Prostate gland (tissue), 2 donors: ENCODE results near the gene CDK5RAP2. TPM values are rescaled to one million over a fixed set of nuclear protein-coding genes. Genes with fewer than 3 reads are reported as not detected.

Source experiments
- DNase-seq: peaks from one replicate; pipeline ENCODE4 v3.0.0-alpha.2; 2019; ENCODE audit warnings: low spot score
- H3K27ac ChIP-seq, 2 donors: fragments of 200-600 bp; sonication (generic); 2 replicates each; pipeline ENCODE4 v1.5.1; 2017 to 2019
- H3K27me3 ChIP-seq: fragments of 200-600 bp; sonication (generic); replicated peaks from 2 replicates; pipeline ENCODE4 v1.5.1; 2019; ENCODE audit not compliant: insufficient read depth
- H3K36me3 ChIP-seq, 2 donors: fragments of 200-600 bp; sonication (generic); 1 replicate in 1 of 2; 2 replicates in 1 of 2; pipeline versions ENCODE4 v1.5.1 to v1.8.1; 2017 to 2019
- H3K4me1 ChIP-seq: fragments of 200-600 bp; sonication (generic); replicated peaks from 2 replicates; pipeline ENCODE4 v1.5.1; 2019
- H3K4me3 ChIP-seq, 2 donors: fragments of 200-600 bp; sonication (generic); 2 replicates each; pipeline ENCODE4 v1.5.1; 2017 to 2019
- H3K9me3 ChIP-seq: fragments of 200-600 bp; sonication (generic); 2 replicates; pipeline ENCODE4 v1.5.1; 2017
- POLR2A ChIP-seq: fragments of 450-650 bp; IDR thresholded peaks from one replicate; pipeline ENCODE4 v1.6.1; 2016; ENCODE audit warnings: antibody characterized with exemption, mild to moderate bottlenecking
- POLR2AphosphoS5 ChIP-seq: sonication (generic); formaldehyde crosslinking; IDR thresholded peaks from one replicate; pipeline ENCODE4 v1.6.1; 2017; ENCODE audit warnings: antibody characterized with exemption
- WGBS: methylation state at CpG from one replicate; pipeline ENCODE4 v1.1.5; 2018; 5-methylcytosine and 5-hydroxymethylcytosine counted together
- intact Hi-C: fragments of 100-400 bp; cut with DNase I; formaldehyde crosslinking; loops from one replicate; pipeline ENCODE4 v1.14.2; 2022
- total RNA-seq, 2 donors: library from RNA; depleted of rRNA; stranded (reverse); fragments of >200 nt; gene quantifications; one replicate each; pipeline ENCODE4 v1.1.0, GENCODE V29; 2016
- TF ChIP-seq, protein P1 (sequence below), 4 experiments: fragments of 200-600 bp in 2 of 4; fragments of 450-650 bp in 2 of 4; sonication (generic) in 2 of 4; IDR thresholded peaks; 1 replicate in 3 of 4; 2 replicates in 1 of 4; pipeline ENCODE4 v1.5.1; 2016 to 2019; ENCODE audit warnings: antibody characterized with exemption in 4 of 4, mild to moderate bottlenecking in 2 of 4, moderate library complexity in 2 of 4

CDK5RAP2 gene
- total RNA-seq, 2 donors from 2014 or later = 48.6 to 54.1 TPM

DNA sequence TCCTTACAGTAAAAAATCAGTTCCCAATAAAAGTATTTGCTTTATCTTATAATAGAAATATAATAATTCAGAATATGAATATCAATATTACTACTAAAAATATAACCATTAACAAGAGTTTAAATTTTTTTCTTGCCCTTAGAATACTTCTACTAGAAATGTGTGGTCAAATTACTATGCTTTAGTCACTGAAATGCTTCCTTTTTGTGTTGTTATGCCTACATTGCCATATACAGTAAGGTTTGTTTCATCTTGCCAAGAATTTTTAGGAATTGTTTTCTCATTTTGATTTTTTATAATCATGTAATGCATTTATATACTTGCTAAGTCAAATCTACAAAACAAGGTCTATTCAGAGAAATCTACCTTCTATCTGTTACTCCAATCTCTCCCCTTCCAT is 181.7 kb downstream of the CDK5RAP2 start:
- Histone ChIP-seq H3K27me3 (no peaks in the 10 kb centered on the region), H3K4me1 (no peaks in the 10 kb centered on the region), H3K9me3 (no peaks in the 10 kb centered on the region), H3K4me3 (no peak overlapping the region), H3K27ac (no peak overlapping the region), H3K36me3 (peaks cover 4 to 6% of the 10 kb centered on the region in 2 donors)
- no peak for DNase-seq
- TF ChIP-seq POLR2A (no peak), POLR2AphosphoS5 (no peak)
- TF ChIP-seq, protein P1, sequence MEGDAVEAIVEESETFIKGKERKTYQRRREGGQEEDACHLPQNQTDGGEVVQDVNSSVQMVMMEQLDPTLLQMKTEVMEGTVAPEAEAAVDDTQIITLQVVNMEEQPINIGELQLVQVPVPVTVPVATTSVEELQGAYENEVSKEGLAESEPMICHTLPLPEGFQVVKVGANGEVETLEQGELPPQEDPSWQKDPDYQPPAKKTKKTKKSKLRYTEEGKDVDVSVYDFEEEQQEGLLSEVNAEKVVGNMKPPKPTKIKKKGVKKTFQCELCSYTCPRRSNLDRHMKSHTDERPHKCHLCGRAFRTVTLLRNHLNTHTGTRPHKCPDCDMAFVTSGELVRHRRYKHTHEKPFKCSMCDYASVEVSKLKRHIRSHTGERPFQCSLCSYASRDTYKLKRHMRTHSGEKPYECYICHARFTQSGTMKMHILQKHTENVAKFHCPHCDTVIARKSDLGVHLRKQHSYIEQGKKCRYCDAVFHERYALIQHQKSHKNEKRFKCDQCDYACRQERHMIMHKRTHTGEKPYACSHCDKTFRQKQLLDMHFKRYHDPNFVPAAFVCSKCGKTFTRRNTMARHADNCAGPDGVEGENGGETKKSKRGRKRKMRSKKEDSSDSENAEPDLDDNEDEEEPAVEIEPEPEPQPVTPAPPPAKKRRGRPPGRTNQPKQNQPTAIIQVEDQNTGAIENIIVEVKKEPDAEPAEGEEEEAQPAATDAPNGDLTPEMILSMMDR (IDR thresholded peaks at IDR 0.05) = no peak
- intact Hi-C loops = no loop called here

DNA sequence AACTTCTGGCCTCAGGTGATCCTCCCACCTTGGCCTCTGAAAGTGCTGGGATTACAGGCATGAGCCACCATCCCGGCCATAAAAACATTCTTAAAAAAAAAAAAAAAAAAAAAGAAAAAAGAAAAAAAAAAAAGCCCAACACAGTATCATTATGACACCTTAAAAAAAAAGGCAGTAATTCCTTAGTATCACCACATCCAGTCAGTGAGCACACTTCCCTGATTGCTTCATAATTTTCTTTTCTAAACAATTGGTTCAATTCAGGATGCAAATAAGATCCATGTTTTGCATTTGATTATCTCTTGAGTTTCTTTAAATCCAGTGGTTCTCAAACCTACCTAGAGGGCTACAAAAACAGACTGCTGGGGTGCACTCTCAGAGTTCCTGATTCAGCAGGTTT is 182.5 kb downstream of the CDK5RAP2 start:
- no peak for TF ChIP-seq POLR2AphosphoS5
- no peak for TF ChIP-seq POLR2A
- TF ChIP-seq, protein P1 (IDR thresholded peaks at IDR 0.05) = no peak
- no peak for DNase-seq
- no peaks in the 10 kb centered on the region for H3K4me1 ChIP-seq
- intact Hi-C loops = no loop called here
- no peaks in the 10 kb centered on the region for H3K27me3 ChIP-seq
- H3K27ac ChIP-seq = no peak overlapping the region
- peaks cover 2 to 8% of the 10 kb centered on the region in 2 donors for H3K36me3 ChIP-seq
- WGBS = 84% methylated on average over 1 of the region's 1 CpG
- no peak overlapping the region for H3K4me3 ChIP-seq
- H3K9me3 ChIP-seq = no peaks in the 10 kb centered on the region

DNA sequence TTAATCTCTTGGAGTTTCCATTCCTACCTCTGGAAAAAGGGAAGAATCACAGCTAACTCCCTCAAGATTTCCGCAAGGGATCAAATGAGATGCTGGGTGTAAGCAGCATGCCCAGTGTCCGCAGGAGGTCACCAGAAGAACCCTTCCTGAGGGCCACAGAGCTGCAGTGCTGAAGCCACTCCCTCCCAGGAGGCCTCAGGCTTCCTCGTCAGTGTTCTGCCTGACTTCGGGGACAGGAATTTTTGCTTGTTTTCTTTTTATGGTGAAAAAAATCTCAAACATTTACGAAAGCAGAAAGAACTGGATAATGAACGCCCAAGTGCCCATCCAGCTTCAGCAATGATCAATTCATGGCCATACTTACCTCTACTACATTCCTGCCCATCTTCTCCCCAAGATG is 183.0 kb downstream of the CDK5RAP2 start:
- Histone ChIP-seq H3K9me3 (no peaks in the 10 kb centered on the region), H3K4me3 (no peak overlapping the region), H3K27me3 (no peaks in the 10 kb centered on the region), H3K27ac (no peak overlapping the region), H3K36me3 (peaks cover 0 to 8% of the 10 kb centered on the region in 2 donors), H3K4me1 (no peaks in the 10 kb centered on the region)
- DNase-seq = no peak
- TF ChIP-seq POLR2AphosphoS5 = no peak
- TF ChIP-seq, protein P1 (IDR thresholded peaks at IDR 0.05) = no peak
- no peak for TF ChIP-seq POLR2A
- WGBS = 86% methylated on average over 6 of the region's 6 CpGs
- intact Hi-C loops = no loop called here

DNA sequence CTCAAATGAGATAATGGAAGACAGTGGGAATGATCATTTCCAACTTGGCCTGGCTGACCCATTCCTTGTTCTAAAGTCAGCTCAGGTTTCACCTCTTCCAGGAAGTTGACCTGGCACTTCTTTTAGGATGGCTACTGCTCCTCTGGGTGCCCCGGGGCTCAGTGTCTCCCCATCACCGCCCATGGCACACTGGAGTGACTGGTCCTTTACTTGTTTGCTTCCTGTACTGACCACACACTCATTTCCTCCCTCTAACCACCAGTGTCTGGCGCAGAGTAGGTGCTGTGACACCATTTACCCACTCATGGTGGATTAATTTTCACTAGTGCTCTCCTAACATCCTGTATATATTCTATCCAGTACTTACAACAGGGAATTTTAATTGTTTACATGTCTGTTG is 183.5 kb downstream of the CDK5RAP2 start:
- peaks cover 0 to 8% of the 10 kb centered on the region in 2 donors for H3K36me3 ChIP-seq
- intact Hi-C loops = no loop called here
- no peaks in the 10 kb centered on the region for H3K4me1 ChIP-seq
- H3K27me3 ChIP-seq = no peaks in the 10 kb centered on the region
- no peak overlapping the region for H3K4me3 ChIP-seq
- H3K27ac ChIP-seq = no peak overlapping the region
- TF ChIP-seq, protein P1 (IDR thresholded peaks at IDR 0.05) = no peak
- TF ChIP-seq POLR2AphosphoS5 (no peak), POLR2A (no peak)
- H3K9me3 ChIP-seq = no peaks in the 10 kb centered on the region
- no peak for DNase-seq
- WGBS = 91% methylated on average over 3 of the region's 3 CpGs

DNA sequence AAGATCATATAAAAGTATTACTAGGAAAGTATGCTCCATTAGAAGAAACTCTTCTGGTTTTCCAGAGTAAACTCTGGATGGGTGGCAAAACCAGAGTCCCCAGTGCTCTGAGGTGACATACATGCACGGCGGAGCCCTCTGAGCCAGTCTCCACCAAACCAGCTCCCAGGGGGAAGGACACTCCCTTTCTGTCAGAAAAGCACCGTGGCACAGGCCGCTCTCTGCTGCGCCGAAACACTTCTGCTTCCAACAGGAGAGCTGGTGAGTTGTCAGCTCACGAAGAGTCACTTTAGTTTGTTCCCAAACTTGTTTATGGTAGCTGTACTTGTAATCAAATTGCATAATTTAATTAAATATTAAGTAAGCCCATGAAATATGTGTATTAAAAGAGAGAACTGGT is 184.6 kb downstream of the CDK5RAP2 start:
- no peak overlapping the region for H3K4me3 ChIP-seq
- H3K27me3 ChIP-seq = no peaks in the 10 kb centered on the region
- H3K9me3 ChIP-seq = no peaks in the 10 kb centered on the region
- no peak overlapping the region for H3K27ac ChIP-seq
- intact Hi-C loops = no loop called here
- TF ChIP-seq POLR2AphosphoS5 (no peak), POLR2A (no peak)
- TF ChIP-seq, protein P1 (IDR thresholded peaks at IDR 0.05) = no peak
- no peaks in the 10 kb centered on the region for H3K4me1 ChIP-seq
- 86% methylated on average over 7 of the region's 7 CpGs for WGBS
- DNase-seq = no peak
- H3K36me3 ChIP-seq = peaks cover 0 to 8% of the 10 kb centered on the region in 2 donors
